Liver (tissue), 9 donors: ENCODE results near the gene XXYLT1. TPM values are rescaled to one million over a fixed set of nuclear protein-coding genes. Genes with fewer than 3 reads are reported as not detected.

Source experiments
- DNase-seq: peaks from one replicate; pipeline ENCODE4 v3.0.0-alpha.2; 2017; ENCODE audit warnings: low spot score
- H3K27ac ChIP-seq, 2 donors: one replicate each; pipeline ENCODE4 v1.7.0; 2013; ENCODE audit warnings: inconsistent platforms in 2 of 2, low read length in 2 of 2, control low read depth in 1 of 2, low read depth in 1 of 2, mild to moderate bottlenecking in 1 of 2
- H3K27me3 ChIP-seq, 4 donors: one replicate each; pipeline versions ENCODE4 v1.6.1 to v1.7.0; 2013; ENCODE audit warnings: low read length in 3 of 4, inconsistent platforms in 1 of 4, mild to moderate bottlenecking in 1 of 4, moderate library complexity in 1 of 4; ENCODE audit not compliant: control insufficient read depth in 4 of 4, insufficient read depth in 4 of 4
- H3K36me3 ChIP-seq, 4 donors: one replicate each; pipeline versions ENCODE4 v1.6.1 to v1.7.0; 2013; ENCODE audit warnings: low read length in 3 of 4, mild to moderate bottlenecking in 3 of 4, low read depth in 1 of 4, moderate library complexity in 1 of 4; ENCODE audit not compliant: control insufficient read depth in 4 of 4, insufficient read depth in 3 of 4
- H3K4me1 ChIP-seq, 4 donors: one replicate each; pipeline versions ENCODE4 v1.6.1 to v1.7.0; 2013; ENCODE audit warnings: low read length in 3 of 4, mild to moderate bottlenecking in 3 of 4, moderate library complexity in 1 of 4; ENCODE audit not compliant: control insufficient read depth in 4 of 4, insufficient read depth in 4 of 4
- H3K4me3 ChIP-seq, 3 donors: one replicate each; pipeline versions ENCODE4 v1.6.1 to v1.7.0; 2013; ENCODE audit warnings: low read length in 3 of 3, control low read depth in 1 of 3, low read depth in 1 of 3, mild to moderate bottlenecking in 1 of 3
- H3K9ac ChIP-seq, 2 donors: one replicate each; pipeline ENCODE4 v1.7.0; 2013; ENCODE audit warnings: low read length in 2 of 2, mild to moderate bottlenecking in 2 of 2, moderate library complexity in 2 of 2, control low read depth in 1 of 2, low read depth in 1 of 2
- H3K9me3 ChIP-seq, 4 donors: one replicate each; pipeline versions ENCODE4 v1.6.1 to v1.7.0; 2013; ENCODE audit warnings: low read length in 3 of 4; ENCODE audit not compliant: control insufficient read depth in 4 of 4
- CTCF ChIP-seq: fragments of 150-350 bp; IDR thresholded peaks from 2 replicates; pipeline ENCODE4 v1.5.1; 2017; ENCODE audit warnings: improper control_type of control experiment, low read depth, low read length; ENCODE audit not compliant: missing input control
- EGR1 ChIP-seq, 2 donors: IDR thresholded peaks; 2 replicates each; pipeline ENCODE4 v1.6.1; 2016 to 2018; ENCODE audit warnings: antibody characterized with exemption in 2 of 2, low read depth in 2 of 2
- FOXA2 ChIP-seq: IDR thresholded peaks from 2 replicates; pipeline ENCODE4 v1.6.1; 2016; ENCODE audit warnings: antibody characterized with exemption
- GABPA ChIP-seq, 2 donors: IDR thresholded peaks in 1 of 2; conservative IDR thresholded peaks in 1 of 2; 2 replicates each; pipeline ENCODE4 v1.6.1; 2016; ENCODE audit warnings: antibody characterized with exemption in 2 of 2, mild to moderate bottlenecking in 1 of 2, moderate library complexity in 1 of 2
- HNF4G ChIP-seq: IDR thresholded peaks from 2 replicates; pipeline ENCODE4 v1.6.1; 2016; ENCODE audit warnings: antibody characterized with exemption
- MAX ChIP-seq: IDR thresholded peaks from 2 replicates; pipeline ENCODE4 v1.6.1; 2016; ENCODE audit warnings: antibody characterized with exemption
- NR2F2 ChIP-seq: IDR thresholded peaks from 2 replicates; pipeline ENCODE4 v1.6.1; 2016; ENCODE audit warnings: antibody characterized with exemption
- RAD21 ChIP-seq, 2 donors: IDR thresholded peaks; 2 replicates each; pipeline ENCODE4 v1.6.1; 2016; ENCODE audit warnings: antibody characterized with exemption in 2 of 2, mild to moderate bottlenecking in 2 of 2
- REST ChIP-seq: IDR thresholded peaks from 2 replicates; pipeline ENCODE4 v1.6.1; 2016; ENCODE audit warnings: antibody characterized with exemption, mild to moderate bottlenecking
- RXRA ChIP-seq, 2 donors: IDR thresholded peaks; 2 replicates each; pipeline ENCODE4 v1.6.1; 2017 to 2018; ENCODE audit warnings: antibody characterized with exemption in 2 of 2, mild to moderate bottlenecking in 1 of 2
- SP1 ChIP-seq: IDR thresholded peaks from 2 replicates; pipeline ENCODE4 v1.6.1; 2018; ENCODE audit warnings: antibody characterized with exemption, mild to moderate bottlenecking
- TAF1 ChIP-seq: conservative IDR thresholded peaks from 2 replicates; pipeline ENCODE4 v1.6.1; 2016; ENCODE audit warnings: antibody characterized with exemption, mild to moderate bottlenecking
- YY1 ChIP-seq: IDR thresholded peaks from 2 replicates; pipeline ENCODE4 v1.6.1; 2016; ENCODE audit warnings: antibody characterized with exemption, mild to moderate bottlenecking
- WGBS: extraction: QIAGEN DNeasy Blood & Tissue Kit; methylation state at CpG from one replicate; pipeline ENCODE4 v1.1.7; 2013; 5-methylcytosine and 5-hydroxymethylcytosine counted together
- polyA plus RNA-seq, 2 donors: library from polyadenylated mRNA; stranded (reverse) in 1 of 2; unstranded in 1 of 2; fragments of 200-250 nt in 1 of 2; fragments of >200 nt in 1 of 2; fragmentation: Nextera tagmentation in 1 of 2; extraction: Ambion mirVana in 1 of 2; gene quantifications; one replicate each; pipeline versions ENCODE4 v1.2.1 to v1.2.3, GENCODE V29; 2013 to 2015
- total RNA-seq, 2 donors: library from RNA; depleted of rRNA; stranded (reverse); fragments of >200 nt; gene quantifications; one replicate each; pipeline ENCODE4 v1.2.3, GENCODE V29; 2014
- donor health status: healthy.
- donor health status: healthy.
- donor health status: healthy.
- donor health status: healthy.
- donor health status: healthy.

Gene XXYLT1
- total and polyA plus RNA-seq, 4 donors: 0.93 to 7.6 (median 2.8) TPM

- Histone ChIP-seq H3K9ac (no peak overlapping the region), H3K9me3 (no peaks in the 10 kb centered on the region), H3K27ac (no peak overlapping the region), H3K27me3 (no peaks in the 10 kb centered on the region), H3K36me3 (no peaks in the 10 kb centered on the region), H3K4me3 (no peak overlapping the region), H3K4me1 (peaks cover 1 to 26% (median 11%) of the 10 kb centered on the region in 4 donors)
- TF ChIP-seq YY1 (no peak), MAX (no peak), SP1 (no peak), RAD21 (IDR thresholded peaks at IDR 0.05) (peak; percentile 90 to 97), NR2F2 (no peak), CTCF (peak; percentile 89)
- WGBS: 5% methylated on average over 29 of the region's 29 CpGs
- peak; percentile 75 for DNase-seq
Measured at GRCh38 chr3:195106418-195106906, 164.5 kb downstream of the XXYLT1 start.

- Histone ChIP-seq H3K9ac (peak overlapping the region; percentile 41 to 62), H3K36me3 (no peaks in the 10 kb centered on the region), H3K27ac (peak overlapping the region; percentile 53 to 77), H3K27me3 (no peaks in the 10 kb centered on the region), H3K4me3 (peak overlapping the region in 1 of 3 donors; percentile 6), H3K9me3 (no peaks in the 10 kb centered on the region), H3K4me1 (peaks cover 1 to 29% (median 12%) of the 10 kb centered on the region in 4 donors)
- TF ChIP-seq FOXA2 (no peak), MAX (no peak), RXRA (IDR thresholded peaks at IDR 0.05) (no peak), SP1 (no peak), TAF1 (no peak), REST (no peak), EGR1 (IDR thresholded peaks at IDR 0.05; ENCODE audit: low read depth in 2 of 2) (no peak), GABPA (IDR thresholded peaks at IDR 0.05 in 1 of 2, conservative IDR thresholded peaks at IDR 0.05 in 1 of 2) (no peak), HNF4G (no peak)
- 74% methylated on average over 12 of the region's 12 CpGs for WGBS
- DNase-seq: no peak
Measured at GRCh38 chr3:195105841-195106417, 165.0 kb downstream of the XXYLT1 start.
